NCI-H345 treated with DMSO at 0.1 percent for 48 hours (cell line): Measurements from ENCODE around the gene NTSR2.
A peak's percentile ranks its signal among the peaks of the same experiment; 100 is the strongest.

Experiments used
- DNase-seq: peaks from one replicate; lab custom pipeline; 2025; ENCODE audit not compliant: unreplicated experiment; lab: John Stamatoyannopoulos, UW

The NTSR2 gene

GRCh38 chr2:11699686-11700670 lies 30.0 kb upstream of the NTSR2 start:
- no peak for DNase-seq

GRCh38 chr2:11698009-11698922 lies 28.3 kb upstream of the NTSR2 start:
- no peak for DNase-seq

- DNase-seq: no peak
Measured at GRCh38 chr2:11697103-11697871, 27.3 kb upstream of the NTSR2 start.

GRCh38 chr2:11696736-11697102 lies 26.7 kb upstream of the NTSR2 start:
- DNase-seq: no peak

GRCh38 chr2:11695576-11695975 lies 25.6 kb upstream of the NTSR2 start:
- no peak for DNase-seq

- DNase-seq: peak; percentile 62
Measured at GRCh38 chr2:11692966-11693521, 23.0 kb upstream of the NTSR2 start.

- no peak for DNase-seq
Measured at GRCh38 chr2:11691076-11691660, 21.2 kb upstream of the NTSR2 start.

- peak; percentile 22 for DNase-seq
Measured at GRCh38 chr2:11688222-11689069, 18.5 kb upstream of the NTSR2 start.

- no peak for DNase-seq
Measured at GRCh38 chr2:11687736-11688135, 17.7 kb upstream of the NTSR2 start.

- no peak for DNase-seq
Measured at GRCh38 chr2:11685906-11686470, 16.0 kb upstream of the NTSR2 start.

- no peak for DNase-seq
Measured at GRCh38 chr2:11684894-11685460, 15.0 kb upstream of the NTSR2 start.

- no peak for DNase-seq
Measured at GRCh38 chr2:11683966-11684365, 14.0 kb upstream of the NTSR2 start.

GRCh38 chr2:11683476-11683875 lies 13.5 kb upstream of the NTSR2 start:
- no peak for DNase-seq

GRCh38 chr2:11682590-11682915 lies 12.6 kb upstream of the NTSR2 start:
- DNase-seq: no peak

GRCh38 chr2:11681722-11682589 lies 12.0 kb upstream of the NTSR2 start:
- peak; percentile 37 for DNase-seq

GRCh38 chr2:11680901-11681721 lies 11.1 kb upstream of the NTSR2 start:
- no peak for DNase-seq
